ENCODE data around the gene TKFC. TPM values are rescaled to one million over a fixed set of nuclear protein-coding genes. Genes with fewer than 3 reads are reported as not detected.

Gene TKFC
- total and polyA plus RNA-seq, 9 of the 15 experiments (the other 6 are each of a cell fraction or from before 2014, with no cell fraction given), result 2.0 to 61.7 (median 28.5) TPM

DNA sequence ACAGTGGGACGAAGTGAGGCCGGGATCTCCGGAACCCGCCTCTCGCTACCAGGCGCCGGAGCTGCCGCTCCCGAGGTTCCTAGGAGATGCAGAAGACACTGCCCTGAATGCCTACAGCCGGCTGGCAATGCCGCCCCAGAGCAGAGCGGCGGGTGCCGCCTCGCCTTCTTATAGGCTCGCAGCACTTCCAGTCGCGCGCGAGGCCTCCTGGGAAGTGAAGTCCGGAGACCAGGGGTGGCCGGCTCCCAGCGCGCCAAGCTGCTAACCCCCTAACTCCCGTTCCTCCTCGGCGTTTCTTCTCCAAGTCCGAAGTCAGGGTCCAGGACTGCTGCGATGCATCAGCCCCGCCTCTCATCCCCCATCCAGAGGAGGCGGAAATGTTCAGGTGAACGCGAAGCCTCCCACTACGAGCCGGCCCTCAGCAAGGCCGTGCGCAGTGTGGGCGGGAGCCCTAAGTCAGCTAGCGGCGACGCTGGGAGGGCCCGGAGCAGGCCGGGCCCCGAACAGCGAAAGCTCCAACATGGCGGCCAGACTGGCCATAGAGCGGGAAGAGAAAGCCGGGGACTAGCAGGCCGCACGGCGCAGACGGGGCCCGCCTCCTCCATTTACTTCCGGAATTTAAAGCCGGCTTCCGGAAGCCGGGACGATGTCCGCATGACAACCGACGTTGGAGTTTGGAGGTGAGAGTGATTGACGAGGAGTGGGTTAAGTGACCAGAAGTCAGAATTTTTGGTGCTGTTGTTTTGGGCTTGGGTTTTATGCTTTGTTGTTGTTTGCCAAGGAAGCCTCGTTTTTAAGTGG is 28.9 kb downstream of the TKFC start, which contains the start of the genes CYB561A3 and TMEM138 (continued):
- TF ChIP-seq ZNF766 (CRISPR knock-in tag; conservative IDR thresholded peaks at IDR 0.05), result peak; percentile 73

DNA sequence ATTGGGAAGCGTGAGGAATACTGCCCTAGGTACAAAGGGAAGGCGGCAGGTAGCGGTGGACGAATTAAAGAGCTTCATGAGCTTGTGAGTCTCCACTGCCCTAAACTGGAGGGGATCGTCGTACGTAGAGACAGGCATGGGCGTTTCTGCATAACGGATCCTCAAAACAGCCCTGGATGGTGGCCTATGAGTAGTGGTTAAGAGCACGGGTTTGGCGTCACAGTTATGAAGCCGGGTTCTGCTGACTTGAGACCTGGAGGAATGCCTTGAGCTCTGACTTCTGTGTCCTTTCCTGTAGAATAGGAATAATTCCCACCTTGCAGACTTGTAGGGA is 29.5 kb downstream of the TKFC start:
- peak overlapping the region; percentile 98 for H2AFZ ChIP-seq (ENCODE audit: low read depth, low read length)
- peaks cover 28 to 38% of the 10 kb centered on the region in 2 experiments; a peak in 4 of 5 replicates for H3K4me1 ChIP-seq (replicated peaks in 1 of 2; ENCODE audit: control insufficient read depth in 2 of 2, insufficient read depth in 2 of 2, low read length in 2 of 2)
- WGBS (ENCODE audit: insufficient coverage, low coverage, missing lambda C conversion rate), result 0% methylated on average over 12 of the region's 12 CpGs
- peaks cover 42% of the 10 kb centered on the region for H3K36me3 ChIP-seq (ENCODE audit: control insufficient read depth, insufficient read depth, low read length)
- FAIRE-seq (no peak), DNase-seq (ENCODE audit: extremely low read depth in 1 of 4, low spot score in 3 of 4) (peak; percentile 41 to 55 (median 48)), ATAC-seq (peak; percentile 5)
- no peaks in the 10 kb centered on the region for H3K9me3 ChIP-seq (replicated peaks; ENCODE audit: control insufficient read depth, insufficient read depth, low read depth, low read length)
- no peaks in the 10 kb centered on the region for H4K20me1 ChIP-seq (replicated peaks; ENCODE audit: control insufficient read depth, insufficient read depth, low read length)
- H3K9me1 ChIP-seq (ENCODE audit: control insufficient read depth, insufficient read depth, low read length), result no peaks in the 10 kb centered on the region
- CTCF ChIA-PET (ENCODE audit: low intra/inter-chr PET ratio), result no interaction called here
- peak overlapping the region; percentile 96 for H3K27ac ChIP-seq (ENCODE audit: extremely low read depth, low read depth, low read length)
- no peaks in the 10 kb centered on the region for H3K27me3 ChIP-seq (ENCODE audit: control insufficient read depth in 2 of 2, insufficient read depth in 2 of 2, low read length in 2 of 2)
- intact Hi-C loops (cut with micrococcal nuclease), result loop anchor here (2.0 kb wide), 1 partner anchor 30 kb away; the partner anchor contains the start of genes DDB1 and TKFC
- H3K79me2 ChIP-seq (ENCODE audit: control insufficient read depth, insufficient read depth, low read length), result peaks cover 65% of the 10 kb centered on the region
- H3K4me3 ChIP-seq, result peak overlapping the region; percentile 67
- peak overlapping the region; percentile 100 for H3K4me2 ChIP-seq (ENCODE audit: insufficient read depth, low read length)
- POLR2A ChIA-PET, result interaction anchor here (0.6 to 4.6 kb wide), 20 partner anchors 8 to 1229 kb away, joined by 3 to 37 read pairs (median 4); partner anchors contain the start of genes CPSF7, DDB1, SDHAF2 and TKFC
- BruUV-seq (replicated peaks), result TSS peak; percentile 82
- H3K9ac ChIP-seq (ENCODE audit: insufficient read depth in 1 of 2, low read depth in 2 of 2, low read length in 2 of 2), result peak overlapping the region; percentile 97 to 99
- in situ Hi-C loops (cut with MboI), result no loop called here
- TF ChIP-seq ARNT (IDR thresholded peaks at IDR 0.05) (peak in 1 of 2 experiments; percentile 6; a peak in 1 of 4 replicates), ZNF766 (CRISPR knock-in tag; conservative IDR thresholded peaks at IDR 0.05) (0 out of 2 replicates have a peak, but pooled peaks have one; percentile 8), ZSCAN29 (IDR thresholded peaks at IDR 0.05) (peak; percentile 39; the same call in 1 of the 2 replicates), ASH1L (IDR thresholded peaks at IDR 0.05; ENCODE audit: borderline replicate concordance, low read depth, partially characterized antibody) (peak; percentile 6), ATF1 (CRISPR knock-in tag; IDR thresholded peaks at IDR 0.05) (no peak), ATF1 (tag; IDR thresholded peaks at IDR 0.05) (0 out of 2 replicates have a peak, but pooled peaks have one; percentile 16), MIER1 (IDR thresholded peaks at IDR 0.05; ENCODE audit: low read depth) (0 out of 2 replicates have a peak, but pooled peaks have one; percentile 20), SMARCB1 (IDR thresholded peaks at IDR 0.05; ENCODE audit: insufficient read length, low read depth) (no peak), ZSCAN32 (CRISPR knock-in tag; IDR thresholded peaks at IDR 0.05) (no peak), ZNF830 (CRISPR knock-in tag; IDR thresholded peaks at IDR 0.05) (0 out of 2 replicates have a peak, but pooled peaks have one; percentile 86), LARP7 (IDR thresholded peaks at IDR 0.05) (0 out of 2 replicates have a peak, but pooled peaks have one; percentile 1), SMARCA4 (IDR thresholded peaks at IDR 0.05) (0 out of 2 replicates have a peak, but pooled peaks have one; percentile 6)
- TF ChIP-seq, protein P1, sequence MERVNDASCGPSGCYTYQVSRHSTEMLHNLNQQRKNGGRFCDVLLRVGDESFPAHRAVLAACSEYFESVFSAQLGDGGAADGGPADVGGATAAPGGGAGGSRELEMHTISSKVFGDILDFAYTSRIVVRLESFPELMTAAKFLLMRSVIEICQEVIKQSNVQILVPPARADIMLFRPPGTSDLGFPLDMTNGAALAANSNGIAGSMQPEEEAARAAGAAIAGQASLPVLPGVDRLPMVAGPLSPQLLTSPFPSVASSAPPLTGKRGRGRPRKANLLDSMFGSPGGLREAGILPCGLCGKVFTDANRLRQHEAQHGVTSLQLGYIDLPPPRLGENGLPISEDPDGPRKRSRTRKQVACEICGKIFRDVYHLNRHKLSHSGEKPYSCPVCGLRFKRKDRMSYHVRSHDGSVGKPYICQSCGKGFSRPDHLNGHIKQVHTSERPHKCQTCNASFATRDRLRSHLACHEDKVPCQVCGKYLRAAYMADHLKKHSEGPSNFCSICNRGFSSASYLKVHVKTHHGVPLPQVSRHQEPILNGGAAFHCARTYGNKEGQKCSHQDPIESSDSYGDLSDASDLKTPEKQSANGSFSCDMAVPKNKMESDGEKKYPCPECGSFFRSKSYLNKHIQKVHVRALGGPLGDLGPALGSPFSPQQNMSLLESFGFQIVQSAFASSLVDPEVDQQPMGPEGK (CRISPR knock-in tag; IDR thresholded peaks at IDR 0.05; ENCODE audit: borderline replicate concordance), result no peak
- TF ChIP-seq, protein P2, sequence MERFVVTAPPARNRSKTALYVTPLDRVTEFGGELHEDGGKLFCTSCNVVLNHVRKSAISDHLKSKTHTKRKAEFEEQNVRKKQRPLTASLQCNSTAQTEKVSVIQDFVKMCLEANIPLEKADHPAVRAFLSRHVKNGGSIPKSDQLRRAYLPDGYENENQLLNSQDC (CRISPR knock-in tag; IDR thresholded peaks at IDR 0.05), result no peak
- TF ChIP-seq, protein P3, sequence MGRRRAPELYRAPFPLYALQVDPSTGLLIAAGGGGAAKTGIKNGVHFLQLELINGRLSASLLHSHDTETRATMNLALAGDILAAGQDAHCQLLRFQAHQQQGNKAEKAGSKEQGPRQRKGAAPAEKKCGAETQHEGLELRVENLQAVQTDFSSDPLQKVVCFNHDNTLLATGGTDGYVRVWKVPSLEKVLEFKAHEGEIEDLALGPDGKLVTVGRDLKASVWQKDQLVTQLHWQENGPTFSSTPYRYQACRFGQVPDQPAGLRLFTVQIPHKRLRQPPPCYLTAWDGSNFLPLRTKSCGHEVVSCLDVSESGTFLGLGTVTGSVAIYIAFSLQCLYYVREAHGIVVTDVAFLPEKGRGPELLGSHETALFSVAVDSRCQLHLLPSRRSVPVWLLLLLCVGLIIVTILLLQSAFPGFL (CRISPR knock-in tag; IDR thresholded peaks at IDR 0.05), result 0 out of 2 replicates have a peak, but pooled peaks have one; percentile 31

Data from K562 (cell line).